Activated CD4-positive, alpha-beta T cell treated with anti-CD3 and anti-CD28 coated beads, Interleukin-2, Interleukin-4, amounts not matched to agents 100 ng/mL and 50 ng/mL, durations not matched to agents 16 hours and 8 hours (primary cell): ENCODE measurements around the gene TTF2.

Experiments
- DNase-seq: peaks from one replicate; pipeline ENCODE4 v3.0.0-alpha.2; 2020; ENCODE audit warnings: low spot score

The TTF2 gene

GRCh38 chr1:117046781-117047180, 13.3 kb upstream of the TTF2 start:
- no peak for DNase-seq

GRCh38 chr1:117047271-117047670, 12.9 kb upstream of the TTF2 start:
- DNase-seq, result no peak

- no peak for DNase-seq
Observed at GRCh38 chr1:117049857-117050256, 10.3 kb upstream of the TTF2 start.

- peak; percentile 54 for DNase-seq
Observed at GRCh38 chr1:117051224-117052064, 8.7 kb upstream of the TTF2 start.

- DNase-seq, result no peak
Observed at GRCh38 chr1:117054068-117054467, 6.1 kb upstream of the TTF2 start.

GRCh38 chr1:117058810-117059209, 1.3 kb upstream of the TTF2 start:
- no peak for DNase-seq

GRCh38 chr1:117059334-117059677, 820 bp upstream of the TTF2 start:
- peak; percentile 72 for DNase-seq

GRCh38 chr1:117060441-117061317, 553 bp downstream of the TTF2 start:
- DNase-seq, result peak; percentile 45

- DNase-seq, result peak; percentile 77
Observed at GRCh38 chr1:117061986-117062415, 1.9 kb downstream of the TTF2 start.

GRCh38 chr1:117066367-117066766, 6.2 kb downstream of the TTF2 start:
- no peak for DNase-seq

- DNase-seq, result peak; percentile 44
Observed at GRCh38 chr1:117067533-117068370, 7.6 kb downstream of the TTF2 start.

- DNase-seq, result no peak
Observed at GRCh38 chr1:117068580-117068979, 8.5 kb downstream of the TTF2 start.

- no peak for DNase-seq
Observed at GRCh38 chr1:117069220-117069844, 9.2 kb downstream of the TTF2 start.

- DNase-seq, result peak; percentile 69
Observed at GRCh38 chr1:117070124-117070523, 10.0 kb downstream of the TTF2 start.

GRCh38 chr1:117076648-117077047, 16.5 kb downstream of the TTF2 start:
- DNase-seq, result no peak

GRCh38 chr1:117077267-117077666, 17.1 kb downstream of the TTF2 start:
- DNase-seq, result peak; percentile 80

- no peak for DNase-seq
Observed at GRCh38 chr1:117079737-117080136, 19.6 kb downstream of the TTF2 start.

- no peak for DNase-seq
Observed at GRCh38 chr1:117084231-117084630, 24.1 kb downstream of the TTF2 start.

- no peak for DNase-seq
Observed at GRCh38 chr1:117087686-117088085, 27.6 kb downstream of the TTF2 start.

- DNase-seq, result no peak
Observed at GRCh38 chr1:117089996-117090395, 29.9 kb downstream of the TTF2 start.

- no peak for DNase-seq
Observed at GRCh38 chr1:117092594-117092993, 32.5 kb downstream of the TTF2 start.

GRCh38 chr1:117093091-117093534, 33.0 kb downstream of the TTF2 start:
- no peak for DNase-seq
